Mucosa of gallbladder (tissue), 1 donor: Measurements from ENCODE around the gene GIPC2. TPM values are rescaled to one million over a fixed set of nuclear protein-coding genes. Genes with fewer than 3 reads are reported as not detected.

ENCODE experiments used
- DNase-seq: peaks from one replicate; pipeline ENCODE4 v3.0.0-alpha.2; 2020; ENCODE audit warnings: low spot score
- total RNA-seq: library from RNA; stranded (reverse); gene quantifications from one replicate; pipeline ENCODE4 v1.2.1, GENCODE V29; 2021
- donor health status: DM: no; HTN: no; CAD: no.

The GIPC2 gene
- total RNA-seq, 1 donor from 2014 or later: 19.6 TPM

- DNase-seq: no peak
These were observed 97.9 kb downstream of the GIPC2 start for GRCh38 chr1:78143673-78144072.

GRCh38 chr1:78145105-78145580 is 99.4 kb downstream of the GIPC2 start:
- DNase-seq: peak; percentile 61

- no peak for DNase-seq
These were observed 100.5 kb downstream of the GIPC2 start for GRCh38 chr1:78146205-78146771.

- DNase-seq: no peak
These were observed 101.3 kb downstream of the GIPC2 start for GRCh38 chr1:78147031-78147430.

- no peak for DNase-seq
These were observed 107.4 kb downstream of the GIPC2 start for GRCh38 chr1:78153092-78153736.

- DNase-seq: no peak
These were observed 109.4 kb downstream of the GIPC2 start for GRCh38 chr1:78155121-78155520.

GRCh38 chr1:78156805-78157521 is 111.2 kb downstream of the GIPC2 start:
- DNase-seq: no peak

GRCh38 chr1:78165816-78166215 is 120.0 kb downstream of the GIPC2 start:
- DNase-seq: no peak

- no peak for DNase-seq
These were observed 122.5 kb downstream of the GIPC2 start for GRCh38 chr1:78168306-78168705.

GRCh38 chr1:78170859-78171258 is 125.1 kb downstream of the GIPC2 start:
- no peak for DNase-seq

- DNase-seq: no peak
These were observed 126.2 kb downstream of the GIPC2 start for GRCh38 chr1:78171736-78172590.

GRCh38 chr1:78176448-78176847 is 130.7 kb downstream of the GIPC2 start:
- DNase-seq: no peak

- DNase-seq: no peak
These were observed 132.0 kb downstream of the GIPC2 start for GRCh38 chr1:78177708-78178270.

- no peak for DNase-seq
These were observed 133.1 kb downstream of the GIPC2 start for GRCh38 chr1:78178816-78179215.

- DNase-seq: no peak
These were observed 138.8 kb downstream of the GIPC2 start for GRCh38 chr1:78184460-78185072.

Other genes with a start within 250 kb of the GIPC2 start
- 36.5 TPM for gene NEXN, start 157.3 kb upstream of the GIPC2 start, total RNA-seq
- gene FUBP1, start 66.9 kb upstream of the GIPC2 start, total RNA-seq: 107 TPM
- gene DNAJB4, start 41.0 kb upstream of the GIPC2 start, total RNA-seq: 52.5 TPM